HEK293 (cell line): ENCODE data around the gene ELOVL6.

Experiments
- BCL11A ChIP-seq: fragments of 450-650 bp; formaldehyde crosslinking; IDR thresholded peaks from 2 replicates; pipeline ENCODE4 v1.5.1; 2016; ENCODE audit warnings: low read depth, missing biosample characterization, missing genetic modification characterization
- HOXA7 ChIP-seq: sonication (generic); formaldehyde crosslinking; IDR thresholded peaks from 2 replicates; pipeline ENCODE4 v1.8.1; 2022; ENCODE audit warnings: missing genetic modification reagents, borderline replicate concordance
- MZF1 ChIP-seq: fragments of 450-650 bp; formaldehyde crosslinking; IDR thresholded peaks from 2 replicates; pipeline ENCODE4 v1.5.1; 2017; ENCODE audit warnings: missing biosample characterization, missing genetic modification characterization, borderline replicate concordance
- ZBTB1 ChIP-seq: fragments of 450-650 bp; formaldehyde crosslinking; IDR thresholded peaks from 2 replicates; pipeline ENCODE4 v1.5.1; 2016; ENCODE audit warnings: missing biosample characterization, missing genetic modification characterization
- ZNF174 ChIP-seq: fragments of 450-650 bp; formaldehyde crosslinking; IDR thresholded peaks from 2 replicates; pipeline ENCODE4 v1.5.0; 2017; ENCODE audit warnings: missing biosample characterization, mild to moderate bottlenecking, missing genetic modification characterization
- ZNF19 ChIP-seq: fragments of 450-650 bp; formaldehyde crosslinking; IDR thresholded peaks from 2 replicates; pipeline ENCODE4; 2016; ENCODE audit warnings: missing biosample characterization, missing genetic modification characterization, low read depth
- ZNF274 ChIP-seq, 2 experiments: fragments of 200-500 bp in 1 of 2; fragments of 450-650 bp in 1 of 2; sonication (Bioruptor generic) in 1 of 2; formaldehyde crosslinking in 1 of 2; IDR thresholded peaks; 2 replicates each; pipeline versions ENCODE4 v1.5.1 to v1.6.1; 2014 to 2016; ENCODE audit warnings: borderline replicate concordance in 1 of 2, inconsistent platforms in 1 of 2, low read length in 1 of 2, missing biosample characterization in 1 of 2, missing genetic modification characterization in 1 of 2
- ZNF37A ChIP-seq: fragments of 450-650 bp; IDR thresholded peaks from 2 replicates; pipeline ENCODE4 v1.5.1; 2018; ENCODE audit warnings: missing biosample characterization, missing genetic modification characterization
- ZNF629 ChIP-seq: fragments of 450-650 bp; formaldehyde crosslinking; IDR thresholded peaks from 2 replicates; pipeline ENCODE4 v1.5.1; 2017; ENCODE audit warnings: missing biosample characterization, missing genetic modification characterization
- ZNF785 ChIP-seq: fragments of 450-650 bp; formaldehyde crosslinking; IDR thresholded peaks from 2 replicates; pipeline ENCODE4 v1.5.1; 2016; ENCODE audit warnings: missing biosample characterization, missing genetic modification characterization
- TF ChIP-seq, protein P1 (sequence below): fragments of 450-650 bp; formaldehyde crosslinking; IDR thresholded peaks from 2 replicates; pipeline ENCODE4 v1.5.1; 2016; ENCODE audit warnings: missing biosample characterization, missing genetic modification characterization
- TF ChIP-seq, protein P2 (sequence below): fragments of 450-650 bp; formaldehyde crosslinking; IDR thresholded peaks from 2 replicates; pipeline ENCODE4 v1.5.1; 2016; ENCODE audit warnings: missing biosample characterization, missing genetic modification characterization
- TF ChIP-seq, protein P3 (sequence below): fragments of 450-650 bp; formaldehyde crosslinking; IDR thresholded peaks from 2 replicates; pipeline ENCODE4 v1.5.1; 2017; ENCODE audit warnings: missing biosample characterization, missing genetic modification characterization

DNA sequence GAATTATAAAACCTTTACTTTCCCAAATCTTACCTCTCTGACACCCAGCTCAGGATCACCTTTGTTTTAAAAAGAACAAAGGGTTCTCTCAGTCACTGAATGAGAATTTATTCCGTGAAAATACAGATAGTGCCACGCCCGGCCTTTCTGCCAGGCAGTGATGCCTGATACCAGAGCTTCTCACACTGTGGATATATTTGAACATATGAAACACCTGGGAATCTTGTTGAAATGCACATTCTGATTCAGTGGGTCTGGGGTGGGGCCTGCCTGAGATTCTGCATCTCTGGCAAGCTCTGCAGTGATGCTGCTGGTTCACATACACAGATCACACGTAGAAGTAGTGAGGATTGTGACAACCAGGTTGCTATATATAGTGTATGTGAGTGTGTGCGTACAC is 46.0 kb downstream of the ELOVL6 start:
- TF ChIP-seq, protein P1, sequence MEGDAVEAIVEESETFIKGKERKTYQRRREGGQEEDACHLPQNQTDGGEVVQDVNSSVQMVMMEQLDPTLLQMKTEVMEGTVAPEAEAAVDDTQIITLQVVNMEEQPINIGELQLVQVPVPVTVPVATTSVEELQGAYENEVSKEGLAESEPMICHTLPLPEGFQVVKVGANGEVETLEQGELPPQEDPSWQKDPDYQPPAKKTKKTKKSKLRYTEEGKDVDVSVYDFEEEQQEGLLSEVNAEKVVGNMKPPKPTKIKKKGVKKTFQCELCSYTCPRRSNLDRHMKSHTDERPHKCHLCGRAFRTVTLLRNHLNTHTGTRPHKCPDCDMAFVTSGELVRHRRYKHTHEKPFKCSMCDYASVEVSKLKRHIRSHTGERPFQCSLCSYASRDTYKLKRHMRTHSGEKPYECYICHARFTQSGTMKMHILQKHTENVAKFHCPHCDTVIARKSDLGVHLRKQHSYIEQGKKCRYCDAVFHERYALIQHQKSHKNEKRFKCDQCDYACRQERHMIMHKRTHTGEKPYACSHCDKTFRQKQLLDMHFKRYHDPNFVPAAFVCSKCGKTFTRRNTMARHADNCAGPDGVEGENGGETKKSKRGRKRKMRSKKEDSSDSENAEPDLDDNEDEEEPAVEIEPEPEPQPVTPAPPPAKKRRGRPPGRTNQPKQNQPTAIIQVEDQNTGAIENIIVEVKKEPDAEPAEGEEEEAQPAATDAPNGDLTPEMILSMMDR (tag by site-specific recombination): no peak
- TF ChIP-seq ZNF274 (IDR thresholded peaks at IDR 0.05; ENCODE audit: low read length) (no peak), ZNF274 (tag by site-specific recombination; IDR thresholded peaks at IDR 0.05; ENCODE audit: borderline replicate concordance) (no peak), MZF1 (tag by site-specific recombination) (no peak), HOXA7 (CRISPR knock-in tag) (no peak), ZNF174 (tag by site-specific recombination) (no peak), ZNF37A (no peak), ZNF629 (tag by site-specific recombination) (no peak), BCL11A (tag by site-specific recombination) (no peak), ZNF785 (tag by site-specific recombination) (no peak), ZNF19 (tag by site-specific recombination) (no peak), ZBTB1 (tag by site-specific recombination) (no peak)
- TF ChIP-seq, protein P2, sequence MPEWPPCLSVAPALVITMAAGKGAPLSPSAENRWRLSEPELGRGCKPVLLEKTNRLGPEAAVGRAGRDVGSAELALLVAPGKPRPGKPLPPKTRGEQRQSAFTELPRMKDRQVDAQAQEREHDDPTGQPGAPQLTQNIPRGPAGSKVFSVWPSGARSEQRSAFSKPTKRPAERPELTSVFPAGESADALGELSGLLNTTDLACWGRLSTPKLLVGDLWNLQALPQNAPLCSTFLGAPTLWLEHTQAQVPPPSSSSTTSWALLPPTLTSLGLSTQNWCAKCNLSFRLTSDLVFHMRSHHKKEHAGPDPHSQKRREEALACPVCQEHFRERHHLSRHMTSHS (tag by site-specific recombination): no peak
- TF ChIP-seq, protein P3, sequence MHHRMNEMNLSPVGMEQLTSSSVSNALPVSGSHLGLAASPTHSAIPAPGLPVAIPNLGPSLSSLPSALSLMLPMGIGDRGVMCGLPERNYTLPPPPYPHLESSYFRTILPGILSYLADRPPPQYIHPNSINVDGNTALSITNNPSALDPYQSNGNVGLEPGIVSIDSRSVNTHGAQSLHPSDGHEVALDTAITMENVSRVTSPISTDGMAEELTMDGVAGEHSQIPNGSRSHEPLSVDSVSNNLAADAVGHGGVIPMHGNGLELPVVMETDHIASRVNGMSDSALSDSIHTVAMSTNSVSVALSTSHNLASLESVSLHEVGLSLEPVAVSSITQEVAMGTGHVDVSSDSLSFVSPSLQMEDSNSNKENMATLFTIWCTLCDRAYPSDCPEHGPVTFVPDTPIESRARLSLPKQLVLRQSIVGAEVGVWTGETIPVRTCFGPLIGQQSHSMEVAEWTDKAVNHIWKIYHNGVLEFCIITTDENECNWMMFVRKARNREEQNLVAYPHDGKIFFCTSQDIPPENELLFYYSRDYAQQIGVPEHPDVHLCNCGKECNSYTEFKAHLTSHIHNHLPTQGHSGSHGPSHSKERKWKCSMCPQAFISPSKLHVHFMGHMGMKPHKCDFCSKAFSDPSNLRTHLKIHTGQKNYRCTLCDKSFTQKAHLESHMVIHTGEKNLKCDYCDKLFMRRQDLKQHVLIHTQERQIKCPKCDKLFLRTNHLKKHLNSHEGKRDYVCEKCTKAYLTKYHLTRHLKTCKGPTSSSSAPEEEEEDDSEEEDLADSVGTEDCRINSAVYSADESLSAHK (tag by site-specific recombination): no peak
